ACHN (cell line): Measurements from ENCODE around the gene GMPPA.

Experiments
- DNase-seq: peaks from one replicate; pipeline ENCODE4 v3.0.0-alpha.2; 2015
- in situ Hi-C: cut with HindIII; loops from 2 replicates; pipeline ENCODE4 v1.10.0; 2017; ENCODE audit warnings: low sequenced_read_pairs, low pct_ligation_motif_present, low pct_unique_long_range_greater_than_20kb

GMPPA gene

GRCh38 chr2:219527472-219527871, 28.8 kb downstream of the GMPPA start:
- DNase-seq = no peak
- in situ Hi-C loops = no loop called here

GRCh38 chr2:219530048-219530963, 31.6 kb downstream of the GMPPA start:
- in situ Hi-C loops = no loop called here
- peak; percentile 86 for DNase-seq

- DNase-seq = no peak
- in situ Hi-C loops = no loop called here
Observed at GRCh38 chr2:219531639-219532377, 33.1 kb downstream of the GMPPA start.

- DNase-seq = no peak
- in situ Hi-C loops = no loop called here
Observed at GRCh38 chr2:219532378-219532649, 33.6 kb downstream of the GMPPA start.

- DNase-seq = no peak
- in situ Hi-C loops = no loop called here
Observed at GRCh38 chr2:219533930-219534661, 35.4 kb downstream of the GMPPA start.

GRCh38 chr2:219536425-219536824, 37.7 kb downstream of the GMPPA start:
- DNase-seq = no peak
- in situ Hi-C loops = no loop called here

- no peak for DNase-seq
- in situ Hi-C loops = no loop called here
Observed at GRCh38 chr2:219536967-219537366, 38.3 kb downstream of the GMPPA start.

GRCh38 chr2:219537657-219538488, 39.2 kb downstream of the GMPPA start:
- in situ Hi-C loops = no loop called here
- no peak for DNase-seq

GRCh38 chr2:219538504-219538951, 39.8 kb downstream of the GMPPA start:
- in situ Hi-C loops = no loop called here
- no peak for DNase-seq

- in situ Hi-C loops = no loop called here
- DNase-seq = no peak
Observed at GRCh38 chr2:219538956-219539788, 40.5 kb downstream of the GMPPA start.

- no peak for DNase-seq
- in situ Hi-C loops = no loop called here
Observed at GRCh38 chr2:219539926-219540678, 41.4 kb downstream of the GMPPA start.

- in situ Hi-C loops = no loop called here
- no peak for DNase-seq
Observed at GRCh38 chr2:219540784-219541504, 42.3 kb downstream of the GMPPA start.

GRCh38 chr2:219541611-219542180, 43.0 kb downstream of the GMPPA start:
- in situ Hi-C loops = no loop called here
- DNase-seq = peak; percentile 77

- in situ Hi-C loops = no loop called here
Observed at GRCh38 chr2:219542931-219543595, 44.4 kb downstream of the GMPPA start.

GRCh38 chr2:219543596-219544358, 45.1 kb downstream of the GMPPA start, which contains the start of the genes CHPF and TMEM198:
Gene CHPF, minus strand, starts transcription at chr2:219543809. Its CDS starts 271 bp downstream, at chr2:219543538.
Gene TMEM198, plus strand, starts transcription at chr2:219544028. Its CDS starts 700 bp downstream, at chr2:219544728.
- DNase-seq = peak; percentile 99
- in situ Hi-C loops = no loop called here

More at GRCh38 chr2:219542931-219543595, 44.4 kb downstream of the GMPPA start:
- DNase-seq = peak; percentile 63
